Adipocyte (in vitro differentiated cells): Measurements from ENCODE around the gene CAMK2N1.

Experiments
- DNase-seq: peaks from one replicate; pipeline ENCODE4 v3.0.0-alpha.2; 2015; ENCODE audit warnings: low read depth
- H3K27me3 ChIP-seq: replicated peaks from 2 replicates; pipeline ENCODE4 v1.7.0; 2013; ENCODE audit warnings: mild to moderate bottlenecking, low read length, moderate library complexity; ENCODE audit not compliant: control insufficient read depth, insufficient read depth
- H3K36me3 ChIP-seq: 2 replicates; pipeline ENCODE4 v1.7.0; 2013; ENCODE audit warnings: low read length, mild to moderate bottlenecking, moderate library complexity; ENCODE audit not compliant: control insufficient read depth, insufficient read depth, severe bottlenecking
- H3K4me1 ChIP-seq: 2 replicates; pipeline ENCODE4 v1.7.0; 2013; ENCODE audit warnings: mild to moderate bottlenecking, low read length, moderate library complexity; ENCODE audit not compliant: control insufficient read depth, insufficient read depth
- H3K4me3 ChIP-seq: 2 replicates; pipeline ENCODE4 v1.7.0; 2013; ENCODE audit warnings: mild to moderate bottlenecking, low read length, moderate library complexity
- H3K9ac ChIP-seq: 2 replicates; pipeline ENCODE4 v1.7.0; 2013; ENCODE audit warnings: mild to moderate bottlenecking, low read length, moderate library complexity
- H3K9me3 ChIP-seq: 2 replicates; pipeline ENCODE4 v1.7.0; 2013; ENCODE audit warnings: mild to moderate bottlenecking, low read length, moderate library complexity; ENCODE audit not compliant: control insufficient read depth

The CAMK2N1 gene

GRCh38 chr1:20440785-20441200 lies 45.2 kb downstream of the CAMK2N1 start:
- Histone ChIP-seq H3K36me3 (no peaks in the 10 kb centered on the region), H3K9ac (no peak overlapping the region), H3K4me1 (no peaks in the 10 kb centered on the region), H3K4me3 (no peak overlapping the region), H3K27me3 (peaks cover 23% of the 10 kb centered on the region), H3K9me3 (no peaks in the 10 kb centered on the region)
- DNase-seq: peak; percentile 56

GRCh38 chr1:20439282-20439681 lies 46.7 kb downstream of the CAMK2N1 start:
- H3K27me3 ChIP-seq: peaks cover 35% of the 10 kb centered on the region
- no peak overlapping the region for H3K9ac ChIP-seq
- peak; percentile 35 for DNase-seq
- no peaks in the 10 kb centered on the region for H3K4me1 ChIP-seq
- H3K36me3 ChIP-seq: no peaks in the 10 kb centered on the region
- H3K9me3 ChIP-seq: no peaks in the 10 kb centered on the region
- H3K4me3 ChIP-seq: no peak overlapping the region

GRCh38 chr1:20437640-20438039 lies 48.4 kb downstream of the CAMK2N1 start:
- H3K9ac ChIP-seq: no peak overlapping the region
- H3K36me3 ChIP-seq: no peaks in the 10 kb centered on the region
- H3K4me1 ChIP-seq: no peaks in the 10 kb centered on the region
- H3K27me3 ChIP-seq: peaks cover 44% of the 10 kb centered on the region
- H3K9me3 ChIP-seq: no peaks in the 10 kb centered on the region
- no peak for DNase-seq
- no peak overlapping the region for H3K4me3 ChIP-seq

- no peak for DNase-seq
Observed at GRCh38 chr1:20432891-20433290, 53.1 kb downstream of the CAMK2N1 start.

More at GRCh38 chr1:20432891-20433290, 53.1 kb downstream of the CAMK2N1 start:
- Histone ChIP-seq H3K27me3 (peaks cover 49% of the 10 kb centered on the region), H3K4me1 (no peaks in the 10 kb centered on the region), H3K36me3 (no peaks in the 10 kb centered on the region), H3K9me3 (no peaks in the 10 kb centered on the region), H3K4me3 (no peak overlapping the region), H3K9ac (no peak overlapping the region)
